ENCODE data around the gene KIF5B. TPM values are rescaled to one million over a fixed set of nuclear protein-coding genes. Genes with fewer than 3 reads are reported as not detected.
"Not testable (repeated sequence)": the region's sequence is repeated elsewhere in the genome, so short reads cannot be mapped to it uniquely, and the experiment has no call there.

KIF5B gene
- total and polyA plus RNA-seq, 4 donors: 37.6 to 121 (median 68.0) TPM

DNA sequence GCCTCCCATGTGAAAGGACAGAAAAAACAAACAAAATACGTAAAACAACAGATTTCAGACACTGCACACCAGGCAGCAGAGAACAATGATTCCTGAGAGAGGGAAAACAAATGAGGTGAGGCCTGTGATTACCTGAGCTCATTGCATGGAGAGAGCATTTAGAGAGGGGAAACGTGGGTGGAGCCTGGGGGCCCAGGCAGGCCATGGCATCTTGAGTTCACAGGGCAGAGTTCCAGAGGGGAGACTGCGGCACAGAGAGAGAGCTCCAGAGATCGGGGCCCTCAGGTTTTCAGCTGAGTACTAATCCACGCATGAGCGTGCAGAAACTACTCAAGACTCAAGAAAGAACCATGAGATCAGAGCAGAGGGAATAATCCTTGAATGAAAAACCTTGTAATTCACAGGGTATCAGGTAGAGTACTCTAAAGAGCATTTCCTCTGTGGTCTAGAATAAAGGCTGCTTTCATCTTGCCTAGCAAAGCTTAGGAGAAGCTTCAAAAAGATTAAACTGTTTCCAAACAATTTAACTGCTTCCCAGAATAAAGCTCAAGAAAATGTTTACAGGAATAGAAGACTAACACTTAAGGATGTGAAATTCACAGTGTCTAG, 81.0 kb downstream of the KIF5B start:
- no peaks in the 10 kb centered on the region for H3K36me3 ChIP-seq (ENCODE audit: control insufficient read depth in 4 of 4, insufficient read depth in 4 of 4, low read length in 4 of 4)
- 83 to 89% methylated on average over 6 of the region's 6 CpGs for WGBS, 2 donors
- H3K4me1 ChIP-seq (ENCODE audit: control insufficient read depth in 5 of 5, insufficient read depth in 5 of 5, low read length in 5 of 5): peaks cover 0 to 3% (median 0%) of the 10 kb centered on the region in 5 donors
- DNase-seq (no peak), ATAC-seq (ENCODE audit: insufficient read depth, low FRiP score) (no peak)
- no peak overlapping the region for H3K27ac ChIP-seq (ENCODE audit: low read depth in 1 of 2, low read length in 1 of 2)
- H3K4me3 ChIP-seq: no peak overlapping the region
- TF ChIP-seq, protein P1, sequence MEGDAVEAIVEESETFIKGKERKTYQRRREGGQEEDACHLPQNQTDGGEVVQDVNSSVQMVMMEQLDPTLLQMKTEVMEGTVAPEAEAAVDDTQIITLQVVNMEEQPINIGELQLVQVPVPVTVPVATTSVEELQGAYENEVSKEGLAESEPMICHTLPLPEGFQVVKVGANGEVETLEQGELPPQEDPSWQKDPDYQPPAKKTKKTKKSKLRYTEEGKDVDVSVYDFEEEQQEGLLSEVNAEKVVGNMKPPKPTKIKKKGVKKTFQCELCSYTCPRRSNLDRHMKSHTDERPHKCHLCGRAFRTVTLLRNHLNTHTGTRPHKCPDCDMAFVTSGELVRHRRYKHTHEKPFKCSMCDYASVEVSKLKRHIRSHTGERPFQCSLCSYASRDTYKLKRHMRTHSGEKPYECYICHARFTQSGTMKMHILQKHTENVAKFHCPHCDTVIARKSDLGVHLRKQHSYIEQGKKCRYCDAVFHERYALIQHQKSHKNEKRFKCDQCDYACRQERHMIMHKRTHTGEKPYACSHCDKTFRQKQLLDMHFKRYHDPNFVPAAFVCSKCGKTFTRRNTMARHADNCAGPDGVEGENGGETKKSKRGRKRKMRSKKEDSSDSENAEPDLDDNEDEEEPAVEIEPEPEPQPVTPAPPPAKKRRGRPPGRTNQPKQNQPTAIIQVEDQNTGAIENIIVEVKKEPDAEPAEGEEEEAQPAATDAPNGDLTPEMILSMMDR (IDR thresholded peaks at IDR 0.05; ENCODE audit: control extremely low read depth, extremely low read depth): no peak
- H3K9ac ChIP-seq (ENCODE audit: insufficient read depth in 1 of 2, low read length in 2 of 2): no peak overlapping the region
- no peaks in the 10 kb centered on the region for H3K27me3 ChIP-seq (ENCODE audit: control insufficient read depth in 3 of 3, insufficient read depth in 3 of 3, low read length in 2 of 3)
- no peaks in the 10 kb centered on the region for H3K9me3 ChIP-seq (ENCODE audit: control insufficient read depth in 4 of 4, insufficient read depth in 3 of 4, low read length in 3 of 4)

DNA sequence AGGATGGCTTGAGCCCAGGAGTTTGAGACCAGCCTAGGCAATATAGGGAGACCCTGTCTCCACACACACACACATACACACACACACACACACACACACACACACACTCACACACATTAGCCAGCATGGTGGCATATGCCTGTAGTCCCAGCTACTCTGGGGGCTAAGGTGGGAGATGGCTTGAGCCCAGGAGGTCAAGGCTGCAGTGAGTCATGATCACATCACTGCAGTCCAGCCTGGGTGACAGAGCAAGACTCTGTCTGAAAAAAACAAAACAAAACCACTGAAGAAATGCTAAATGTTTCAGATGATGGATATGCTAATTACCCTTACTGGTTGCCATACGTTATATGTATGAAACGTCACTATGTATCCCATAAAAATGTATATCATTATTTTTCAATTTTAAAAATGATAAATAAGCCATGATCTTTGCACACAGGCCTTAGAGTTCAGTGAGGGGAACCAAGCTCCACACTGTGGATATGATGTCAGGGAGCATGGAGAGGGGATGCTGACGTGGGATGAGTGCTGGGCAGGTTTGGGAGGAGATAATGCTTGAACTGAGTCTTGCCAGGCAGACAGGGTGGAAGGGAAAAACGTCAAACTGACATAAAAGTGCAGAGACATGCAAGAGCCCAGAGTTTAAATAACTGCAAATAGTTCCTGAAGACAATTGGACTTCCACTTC, 81.6 kb downstream of the KIF5B start:
- DNase-seq (no peak), ATAC-seq (ENCODE audit: insufficient read depth, low FRiP score) (no peak)
- H3K9ac ChIP-seq (ENCODE audit: insufficient read depth in 1 of 2, low read length in 2 of 2): no peak overlapping the region
- TF ChIP-seq, protein P1 (IDR thresholded peaks at IDR 0.05; ENCODE audit: control extremely low read depth, extremely low read depth): no peak
- no peaks in the 10 kb centered on the region for H3K9me3 ChIP-seq (ENCODE audit: control insufficient read depth in 4 of 4, insufficient read depth in 3 of 4, low read length in 3 of 4)
- no peak overlapping the region for H3K4me3 ChIP-seq
- H3K27ac ChIP-seq (ENCODE audit: low read depth in 1 of 2, low read length in 1 of 2): no peak overlapping the region
- H3K36me3 ChIP-seq (ENCODE audit: control insufficient read depth in 4 of 4, insufficient read depth in 4 of 4, low read length in 4 of 4): no peaks in the 10 kb centered on the region
- WGBS, 2 donors: 81 to 88% methylated on average over 4 of the region's 4 CpGs
- peaks cover 0 to 3% (median 0%) of the 10 kb centered on the region in 5 donors for H3K4me1 ChIP-seq (ENCODE audit: control insufficient read depth in 5 of 5, insufficient read depth in 5 of 5, low read length in 5 of 5)
- no peaks in the 10 kb centered on the region for H3K27me3 ChIP-seq (ENCODE audit: control insufficient read depth in 3 of 3, insufficient read depth in 3 of 3, low read length in 2 of 3)

DNA sequence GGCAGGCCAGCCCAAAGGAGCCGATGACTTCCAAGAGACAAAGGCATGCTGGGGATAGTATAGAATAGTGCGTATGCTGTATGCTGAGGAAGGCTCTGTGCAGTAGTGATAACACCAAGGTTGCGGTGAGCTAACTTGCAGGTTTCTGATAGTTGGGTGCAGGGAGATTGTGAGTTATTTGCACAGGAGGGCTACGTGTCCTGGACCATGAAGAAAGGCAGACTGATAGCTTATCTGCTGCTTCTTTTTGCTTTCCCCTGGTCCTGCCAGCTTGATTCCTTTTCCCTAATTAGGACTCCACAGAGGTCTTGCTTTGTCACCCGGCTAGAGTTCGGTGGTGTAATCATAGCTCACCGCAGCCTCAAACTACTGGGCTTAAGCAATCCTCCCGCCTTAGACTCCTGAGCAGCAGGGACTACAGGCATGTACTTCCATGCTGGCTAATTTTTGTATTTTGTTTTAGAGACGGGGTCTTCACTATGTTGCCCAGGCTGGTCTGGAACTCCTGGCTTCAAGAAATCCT, 83.6 kb downstream of the KIF5B start:
- Histone ChIP-seq H3K27ac (ENCODE audit: low read depth in 1 of 2, low read length in 1 of 2) (no peak overlapping the region), H3K36me3 (ENCODE audit: control insufficient read depth in 4 of 4, insufficient read depth in 4 of 4, low read length in 4 of 4) (no peaks in the 10 kb centered on the region), H3K4me1 (ENCODE audit: control insufficient read depth in 5 of 5, insufficient read depth in 5 of 5, low read length in 5 of 5) (no peaks in the 10 kb centered on the region), H3K27me3 (ENCODE audit: control insufficient read depth in 3 of 3, insufficient read depth in 3 of 3, low read length in 2 of 3) (no peaks in the 10 kb centered on the region), H3K9ac (ENCODE audit: insufficient read depth in 1 of 2, low read length in 2 of 2) (no peak overlapping the region), H3K9me3 (ENCODE audit: control insufficient read depth in 4 of 4, insufficient read depth in 3 of 4, low read length in 3 of 4) (no peaks in the 10 kb centered on the region), H3K4me3 (no peak overlapping the region)
- no peak for ATAC-seq (ENCODE audit: insufficient read depth, low FRiP score)
- TF ChIP-seq, protein P1 (IDR thresholded peaks at IDR 0.05; ENCODE audit: control extremely low read depth, extremely low read depth): no peak
- WGBS, 2 donors: 59 to 83% methylated on average over 9 of the region's 9 CpGs
- DNase-seq: no peak

DNA sequence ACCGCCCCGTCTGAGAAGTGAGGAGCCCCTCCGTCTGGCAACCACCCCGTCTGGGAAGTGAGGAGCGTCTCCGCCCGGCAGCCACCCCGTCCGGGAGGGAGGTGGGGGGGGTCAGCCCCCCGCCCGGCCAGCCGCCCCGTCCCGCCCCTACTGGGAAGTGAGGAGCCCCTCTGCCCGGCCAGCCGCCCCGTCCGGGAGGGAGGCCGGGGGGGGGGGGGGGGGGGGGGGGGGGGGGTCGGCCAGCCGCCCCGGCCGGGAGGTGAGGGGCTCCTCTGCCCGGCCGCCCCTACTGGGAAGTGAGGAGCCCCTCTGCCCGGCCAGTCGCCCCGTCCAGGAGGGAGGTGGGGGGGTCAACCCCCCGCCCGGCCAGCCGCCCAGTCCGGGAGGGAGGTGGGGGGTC, 86.4 kb downstream of the KIF5B start:
- DNase-seq; H3K4me3 ChIP-seq; ATAC-seq (ENCODE audit: insufficient read depth, low FRiP score); H3K9me3 ChIP-seq (ENCODE audit: control insufficient read depth in 4 of 4, insufficient read depth in 3 of 4, low read length in 3 of 4); H3K36me3 ChIP-seq (ENCODE audit: control insufficient read depth in 4 of 4, insufficient read depth in 4 of 4, low read length in 4 of 4); H3K27me3 ChIP-seq (ENCODE audit: control insufficient read depth in 3 of 3, insufficient read depth in 3 of 3, low read length in 2 of 3); H3K27ac ChIP-seq (ENCODE audit: low read depth in 1 of 2, low read length in 1 of 2); H3K4me1 ChIP-seq (ENCODE audit: control insufficient read depth in 5 of 5, insufficient read depth in 5 of 5, low read length in 5 of 5); H3K9ac ChIP-seq (ENCODE audit: insufficient read depth in 1 of 2, low read length in 2 of 2): not testable (repeated sequence)
- 97% methylated on average over 7 of the region's 32 CpGs; no CpG with 5 or more reads in 1 of the 2 donors for whole genome bisulfite sequencing, 2 donors

All from lung (tissue), 12 donors.